Stimulated activated CD8-positive, alpha-beta memory T cell treated with anti-CD3 and anti-CD28 coated beads, Interleukin-4, amount 100 ng/mL, for 24 hours (primary cell): ENCODE data around the gene RPRD1A.
"Not testable (repeated sequence)": the region's sequence is repeated elsewhere in the genome, so short reads cannot be mapped to it uniquely, and the experiment has no call there.

Experiments
- DNase-seq: peaks from one replicate; pipeline ENCODE4 v3.0.0-alpha.2; 2020; ENCODE audit warnings: low read depth

The RPRD1A gene

DNA sequence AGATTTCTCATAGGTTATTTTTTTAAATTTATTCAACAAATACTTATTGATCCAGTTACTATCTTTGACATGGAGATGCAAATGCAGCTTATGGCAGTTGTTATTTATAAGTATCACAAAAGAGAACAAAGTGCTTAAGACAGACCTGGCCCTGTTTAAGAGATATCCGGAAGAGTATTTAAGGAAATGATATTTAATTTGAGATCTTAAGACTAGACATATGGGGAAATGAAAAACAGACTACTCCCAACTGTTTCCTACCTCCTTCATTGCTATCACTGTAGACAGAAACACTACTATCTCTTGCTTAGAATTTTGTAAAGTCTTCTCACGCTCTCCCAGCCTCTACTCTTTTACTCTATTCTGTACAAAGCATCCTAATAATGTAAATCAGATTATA, 36.0 kb downstream of the RPRD1A start:
- DNase-seq: no peak

DNA sequence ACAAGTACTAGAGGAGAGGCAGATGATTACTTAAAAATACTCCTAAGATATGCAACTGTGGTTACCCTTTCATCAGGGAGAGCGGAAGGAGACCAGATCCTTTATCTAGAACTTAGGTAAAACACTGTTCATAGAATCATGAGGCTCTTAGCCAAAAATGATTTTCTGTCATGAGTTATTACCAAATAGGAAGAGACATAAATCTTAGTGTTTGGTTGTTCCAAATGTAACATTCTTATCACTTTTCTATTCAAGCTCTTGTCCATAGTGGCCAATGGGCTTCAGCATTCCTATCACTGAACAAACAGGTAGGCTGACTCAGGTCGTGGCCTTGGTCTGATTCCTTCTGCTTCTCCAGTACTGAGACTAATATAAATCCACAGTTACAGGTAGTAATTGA, 38.5 kb downstream of the RPRD1A start:
- no peak for DNase-seq

GRCh38 chr18:36025025-36025424, 42.3 kb downstream of the RPRD1A start:
- no peak for DNase-seq

DNA sequence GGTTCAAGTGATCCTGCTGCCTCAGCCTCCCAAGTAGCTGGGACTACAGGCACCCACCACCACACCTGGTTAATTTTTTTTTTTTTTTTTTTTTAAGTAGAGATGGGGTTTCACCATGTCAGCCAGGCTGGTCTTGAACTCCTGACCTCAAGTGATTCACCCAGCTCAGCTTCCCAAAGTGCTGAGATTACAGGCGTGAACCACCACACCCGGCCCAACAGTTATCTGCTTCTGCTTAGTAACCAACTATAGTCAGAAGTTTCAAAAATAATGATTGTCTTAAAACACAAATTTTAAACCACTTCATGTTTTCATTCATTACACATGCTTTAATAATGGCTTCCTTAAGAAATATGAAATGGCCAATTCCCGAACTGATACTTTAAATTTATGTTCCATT, 43.1 kb downstream of the RPRD1A start:
- DNase-seq: not testable (repeated sequence)

- no peak for DNase-seq
Observed at GRCh38 chr18:36023336-36023735, 44.0 kb downstream of the RPRD1A start.

DNA sequence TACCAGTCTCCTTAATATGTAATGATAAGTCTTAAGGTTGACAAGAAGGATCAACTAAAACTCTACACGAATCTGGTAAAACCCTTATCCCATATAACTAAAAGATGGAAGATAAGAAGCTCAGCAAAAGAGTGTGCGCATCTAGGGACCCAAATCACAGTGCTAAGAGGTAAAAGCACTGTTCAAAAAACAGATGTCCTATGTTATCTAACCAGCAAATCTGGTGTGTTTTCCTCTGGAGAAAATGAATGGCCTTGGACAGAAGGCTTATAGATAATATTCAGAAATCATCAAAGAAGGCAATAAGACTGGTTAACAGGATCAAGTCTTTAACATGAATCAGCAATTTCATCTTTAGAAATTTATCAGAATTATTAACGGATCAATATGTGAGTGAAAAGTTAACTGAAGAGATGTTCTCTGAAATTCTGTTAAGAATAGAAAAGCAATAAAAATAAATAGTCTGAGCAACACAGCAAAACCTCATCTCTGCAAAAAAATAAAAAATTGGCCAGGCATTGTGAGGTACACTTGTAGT, 47.1 kb downstream of the RPRD1A start:
- DNase-seq: no peak

DNA sequence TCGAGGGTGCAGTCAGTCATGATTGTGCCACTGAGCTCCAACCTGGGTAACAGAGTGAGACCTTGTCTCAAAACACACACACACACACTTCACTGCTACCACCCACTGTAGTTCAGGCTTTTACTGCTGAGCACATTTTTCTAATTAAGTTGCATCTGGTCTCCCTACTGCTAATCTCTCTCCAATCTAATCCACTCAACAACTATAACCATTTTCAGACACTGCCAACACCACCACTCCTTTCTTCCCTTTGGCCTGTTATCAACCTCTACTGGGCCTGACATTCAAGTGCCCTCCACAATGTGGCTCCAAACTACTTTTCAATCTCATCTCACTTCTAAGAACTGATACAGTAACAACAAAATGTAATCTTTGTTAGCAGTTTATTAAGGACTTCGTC, 50.1 kb downstream of the RPRD1A start:
- DNase-seq: no peak

DNA sequence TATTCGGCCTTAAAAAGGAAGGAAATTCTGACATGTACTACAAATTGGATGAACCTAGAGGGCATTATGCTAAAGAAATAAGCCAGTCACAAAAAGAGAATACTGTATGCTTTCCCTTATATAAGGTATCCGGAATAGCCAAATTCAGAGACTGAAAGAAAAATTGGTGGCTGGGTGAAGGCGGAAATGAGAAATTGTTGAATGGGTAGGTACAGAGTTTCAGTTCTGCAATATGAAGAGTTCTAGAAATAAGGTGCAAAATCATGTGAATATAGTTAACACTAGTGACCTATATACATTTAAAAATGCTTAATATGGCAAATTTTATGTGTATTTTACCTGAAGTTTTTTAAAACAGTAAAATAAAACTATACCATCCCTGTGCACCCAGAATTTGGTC, 51.7 kb downstream of the RPRD1A start:
- DNase-seq: no peak

DNA sequence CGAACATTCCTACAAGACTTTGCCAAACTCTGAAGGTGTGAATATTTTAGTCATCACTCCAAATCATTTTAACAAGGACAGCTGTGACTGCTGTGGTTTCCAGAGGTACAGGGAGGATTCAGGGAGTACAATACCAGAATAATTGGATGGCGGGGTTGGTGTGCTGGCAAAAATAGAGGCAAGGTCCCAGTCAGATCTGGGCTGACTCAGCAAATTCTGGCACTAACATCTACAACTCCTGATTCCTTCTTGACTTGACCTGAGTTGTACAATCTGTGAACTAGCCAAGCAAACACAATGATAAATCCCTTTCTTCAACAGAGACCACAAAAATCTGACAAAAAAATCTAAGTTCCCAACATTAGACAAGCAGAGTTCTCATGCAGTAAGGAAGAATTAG, 54.5 kb downstream of the RPRD1A start:
- no peak for DNase-seq

- no peak for DNase-seq
Observed at GRCh38 chr18:36009214-36009613, 58.1 kb downstream of the RPRD1A start.

GRCh38 chr18:36006997-36007396, 60.4 kb downstream of the RPRD1A start:
- no peak for DNase-seq

- DNase-seq: no peak
Observed at GRCh38 chr18:35999925-36000324, 67.4 kb downstream of the RPRD1A start.

- no peak for DNase-seq
Observed at GRCh38 chr18:35998967-35999366, 68.4 kb downstream of the RPRD1A start.

- no peak for DNase-seq
Observed at GRCh38 chr18:35993013-35993412, 74.3 kb downstream of the RPRD1A start.

DNA sequence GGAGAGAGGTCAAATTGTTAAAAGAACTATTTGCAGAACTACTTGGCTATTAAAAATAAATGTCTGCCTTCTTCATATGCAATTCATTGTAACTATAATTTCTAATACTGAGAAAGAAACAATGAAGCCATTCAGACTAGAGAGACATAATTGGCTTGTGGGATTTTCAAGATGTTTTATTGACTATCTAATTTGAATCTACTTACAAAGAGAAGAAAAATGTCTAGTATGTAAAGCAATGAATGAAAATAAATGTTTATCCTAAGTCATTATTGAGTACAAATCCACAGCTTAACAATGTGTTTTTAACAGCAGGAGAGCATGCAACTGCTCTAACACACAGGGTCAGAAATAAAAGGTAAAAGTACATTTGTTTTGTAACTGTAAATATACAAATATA, 75.7 kb downstream of the RPRD1A start:
- DNase-seq: no peak

DNA sequence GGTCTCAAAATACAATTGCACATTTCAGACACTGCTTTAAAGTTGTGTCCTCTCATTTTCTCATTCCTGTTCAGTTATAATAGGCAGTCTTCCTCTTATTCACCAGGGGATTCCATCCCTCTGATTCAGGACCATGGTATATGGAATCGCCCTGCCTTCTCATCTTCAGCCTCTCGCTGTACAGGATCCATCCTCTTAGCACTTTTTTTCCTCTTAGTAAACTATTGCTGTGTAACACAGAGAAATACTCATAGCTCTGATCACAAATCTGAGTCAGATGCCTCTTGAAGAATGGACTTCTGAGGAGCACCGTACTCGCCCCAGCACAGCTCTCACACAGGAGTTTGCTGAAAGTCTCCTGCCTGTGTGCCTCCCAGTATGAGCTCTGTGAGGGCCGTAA, 83.5 kb downstream of the RPRD1A start:
- no peak for DNase-seq

DNA sequence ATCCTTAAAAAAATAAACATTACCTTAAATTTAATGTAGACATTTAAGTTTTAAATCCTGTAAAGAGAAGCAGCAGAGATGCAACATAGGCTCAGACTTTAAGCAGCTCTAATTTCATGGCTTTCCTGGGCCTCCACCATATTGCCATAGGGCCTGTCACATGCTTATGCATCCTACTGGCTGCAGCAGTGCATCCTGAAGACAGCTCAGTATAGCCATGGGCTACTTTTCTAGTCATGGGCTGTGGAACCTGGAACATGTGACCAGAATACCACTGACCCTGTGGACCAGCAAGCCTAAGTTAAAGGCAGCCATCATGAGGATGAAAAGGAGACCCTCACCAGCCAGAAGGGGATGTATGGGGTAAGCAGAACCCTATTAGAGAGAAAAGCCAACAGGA, 84.2 kb downstream of the RPRD1A start:
- no peak for DNase-seq

DNA sequence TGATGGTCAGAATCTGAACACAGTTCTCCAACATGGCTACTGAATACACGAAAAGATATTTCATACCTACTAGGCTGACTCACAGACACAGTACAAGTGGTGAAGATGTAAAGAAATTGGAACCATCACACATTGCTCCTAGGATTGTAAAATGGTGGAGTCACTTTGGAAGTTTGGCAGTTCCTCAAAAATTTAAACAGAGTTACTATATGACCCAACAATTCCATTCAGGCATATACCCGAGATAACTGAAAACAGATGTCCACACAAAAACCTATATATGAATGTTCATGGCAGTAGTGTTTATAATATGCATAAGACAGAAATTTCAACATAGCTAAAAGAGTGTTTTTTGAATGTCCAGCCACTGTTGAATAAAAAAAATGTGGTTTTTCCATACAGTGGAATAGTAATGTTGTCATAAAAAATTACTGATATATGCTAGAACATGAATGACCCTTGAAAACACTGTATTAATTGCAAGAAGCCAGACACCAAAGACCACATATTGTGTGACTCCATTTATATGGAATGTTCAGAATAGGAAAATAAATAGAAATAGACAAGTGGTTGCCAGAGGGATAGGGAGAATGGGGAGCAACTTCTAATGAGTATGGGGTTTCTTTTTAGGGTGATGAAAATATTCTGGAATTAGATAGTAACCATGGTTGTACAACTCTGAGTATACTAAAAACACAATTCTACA, 84.8 kb downstream of the RPRD1A start:
- DNase-seq: no peak

DNA sequence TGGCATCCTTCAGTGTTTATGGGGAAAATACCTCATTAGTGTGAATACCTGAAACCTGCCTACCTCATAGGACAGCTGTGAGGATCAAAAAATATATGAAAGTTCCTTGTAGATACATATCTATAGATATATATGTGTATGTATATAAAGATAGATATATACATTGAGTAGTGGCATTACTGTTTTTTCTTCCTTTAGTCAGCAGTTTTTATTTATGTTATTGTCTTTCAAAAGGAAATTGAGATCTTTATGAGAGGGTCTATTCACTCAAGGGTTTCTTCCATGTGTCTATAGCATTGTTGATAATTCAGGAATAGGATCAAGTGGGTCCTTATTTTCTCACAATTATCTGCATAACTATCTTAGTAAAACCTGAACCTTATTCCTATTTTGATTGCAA, 88.2 kb downstream of the RPRD1A start:
- no peak for DNase-seq

GRCh38 chr18:35974181-35974580, 93.2 kb downstream of the RPRD1A start:
- DNase-seq: no peak

- no peak for DNase-seq
Observed at GRCh38 chr18:35973650-35974049, 93.7 kb downstream of the RPRD1A start.

GRCh38 chr18:35972197-35973000, 95.0 kb downstream of the RPRD1A start, which contains the start of gene RMP24:
Gene RMP24, plus strand, starts transcription at chr18:35972679.
- DNase-seq: peak; percentile 89

GRCh38 chr18:35971661-35972196, 95.6 kb downstream of the RPRD1A start:
- DNase-seq: no peak
